KMS-11 (cell line): ENCODE measurements around the gene PTCD2.

Experiments
- H2AFZ ChIP-seq: fragments of 200-600 bp; sonication (generic); 2 replicates; pipeline ENCODE4 v1.6.1; 2016; ENCODE audit warnings: antibody characterized with exemption, mixed run types, low read depth
- H3K27ac ChIP-seq: fragments of 200-600 bp; sonication (generic); 2 replicates; pipeline ENCODE4 v1.6.1; 2016; ENCODE audit warnings: mild to moderate bottlenecking, mixed run types
- H3K27me3 ChIP-seq: fragments of 200-600 bp; sonication (generic); 2 replicates; pipeline ENCODE4 v1.6.1; 2017; ENCODE audit warnings: mild to moderate bottlenecking, low read depth, mixed run types, moderate library complexity; ENCODE audit not compliant: insufficient read depth
- H3K36me3 ChIP-seq: fragments of 200-600 bp; sonication (generic); 2 replicates; pipeline ENCODE4 v1.6.1; 2017; ENCODE audit warnings: mild to moderate bottlenecking, mixed run types; ENCODE audit not compliant: insufficient read depth
- H3K4me1 ChIP-seq: fragments of 200-600 bp; sonication (generic); 2 replicates; pipeline ENCODE4 v1.6.1; 2016; ENCODE audit warnings: mild to moderate bottlenecking, low read depth, mixed run types; ENCODE audit not compliant: poor library complexity, severe bottlenecking
- H3K4me2 ChIP-seq: fragments of 200-600 bp; sonication (generic); 2 replicates; pipeline ENCODE4 v1.7.0; 2016; ENCODE audit warnings: mild to moderate bottlenecking, mixed run types
- H3K4me3 ChIP-seq: fragments of 200-600 bp; sonication (generic); IDR thresholded peaks from 2 replicates; pipeline ENCODE4 v1.6.1; 2017; ENCODE audit warnings: low read depth, low read length, mixed read lengths; ENCODE audit not compliant: insufficient read depth
- H3K79me2 ChIP-seq: fragments of 200-600 bp; sonication (generic); 2 replicates; pipeline ENCODE4 v1.6.1; 2016; ENCODE audit warnings: low read depth, mixed run types; ENCODE audit not compliant: insufficient read depth
- H3K9ac ChIP-seq: fragments of 200-600 bp; sonication (generic); 2 replicates; pipeline ENCODE4 v1.6.1; 2016; ENCODE audit warnings: mild to moderate bottlenecking, mixed run types
- H4K20me1 ChIP-seq: fragments of 200-600 bp; sonication (generic); 2 replicates; pipeline ENCODE4 v1.6.1; 2016; ENCODE audit warnings: mild to moderate bottlenecking, mixed run types; ENCODE audit not compliant: insufficient read depth
- CTCF ChIP-seq: fragments of 200-600 bp; sonication (generic); conservative IDR thresholded peaks from 2 replicates; pipeline ENCODE4 v1.6.1; 2017; ENCODE audit warnings: low read depth, mild to moderate bottlenecking, antibody characterized with exemption, low read length, moderate library complexity, mixed read lengths

PTCD2 gene

GRCh38 chr5:72376381-72376780 is 56.2 kb downstream of the PTCD2 start:
- no peak overlapping the region for H2AFZ ChIP-seq
- H3K4me3 ChIP-seq: no peak overlapping the region
- no peaks in the 10 kb centered on the region for H3K4me1 ChIP-seq
- no peak for TF ChIP-seq CTCF
- H3K79me2 ChIP-seq: no peaks in the 10 kb centered on the region
- H3K27ac ChIP-seq: no peak overlapping the region
- H3K9ac ChIP-seq: no peak overlapping the region
- no peaks in the 10 kb centered on the region for H3K27me3 ChIP-seq
- H3K4me2 ChIP-seq: no peak overlapping the region
- H4K20me1 ChIP-seq: no peaks in the 10 kb centered on the region
- H3K36me3 ChIP-seq: no peaks in the 10 kb centered on the region

DNA sequence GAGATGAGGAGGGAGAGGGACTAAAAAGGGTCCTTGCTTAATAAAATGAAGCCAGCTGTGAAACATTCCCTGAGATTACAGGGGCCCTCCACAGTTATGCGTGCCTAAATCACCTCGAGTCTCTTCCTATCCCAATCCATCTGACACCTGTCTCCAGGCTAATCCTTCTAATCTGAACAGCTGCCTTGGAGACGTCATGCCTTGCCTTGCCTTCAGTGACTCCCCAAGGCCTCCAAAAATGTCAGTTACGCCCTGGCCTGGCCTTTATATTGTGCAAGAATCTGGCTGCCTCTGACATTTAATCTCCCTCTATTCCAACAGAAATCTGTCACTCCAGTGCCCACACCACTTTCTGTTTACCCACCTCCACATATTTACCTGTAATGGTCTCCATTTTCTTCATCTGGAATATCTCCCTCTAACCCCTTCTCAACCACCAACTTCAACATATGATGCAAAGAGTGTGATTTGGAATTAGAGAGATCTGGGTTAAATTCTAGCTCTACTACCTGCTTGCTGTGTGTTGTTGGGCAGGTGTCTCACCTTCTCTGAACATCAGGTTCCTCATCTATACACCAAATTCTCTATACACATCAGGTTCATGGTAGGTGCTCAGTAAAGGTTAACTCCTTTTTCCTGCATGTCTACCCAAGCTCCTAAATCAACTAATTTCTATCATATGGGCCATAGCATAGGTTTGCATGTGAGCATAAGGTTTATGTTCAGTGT is 57.9 kb downstream of the PTCD2 start:
- Histone ChIP-seq H3K27me3 (no peaks in the 10 kb centered on the region), H3K4me3 (no peak overlapping the region), H3K4me2 (no peak overlapping the region), H2AFZ (no peak overlapping the region), H3K79me2 (no peaks in the 10 kb centered on the region), H4K20me1 (no peaks in the 10 kb centered on the region), H3K27ac (no peak overlapping the region), H3K9ac (no peak overlapping the region), H3K4me1 (no peaks in the 10 kb centered on the region), H3K36me3 (no peaks in the 10 kb centered on the region)
- no peak for TF ChIP-seq CTCF

GRCh38 chr5:72378639-72379289 is 58.6 kb downstream of the PTCD2 start:
- Histone ChIP-seq H4K20me1 (no peaks in the 10 kb centered on the region), H3K27ac (no peak overlapping the region), H3K4me2 (no peak overlapping the region), H2AFZ (no peak overlapping the region), H3K4me3 (no peak overlapping the region), H3K79me2 (no peaks in the 10 kb centered on the region), H3K9ac (no peak overlapping the region), H3K4me1 (no peaks in the 10 kb centered on the region), H3K36me3 (no peaks in the 10 kb centered on the region), H3K27me3 (no peaks in the 10 kb centered on the region)
- TF ChIP-seq CTCF: no peak

DNA sequence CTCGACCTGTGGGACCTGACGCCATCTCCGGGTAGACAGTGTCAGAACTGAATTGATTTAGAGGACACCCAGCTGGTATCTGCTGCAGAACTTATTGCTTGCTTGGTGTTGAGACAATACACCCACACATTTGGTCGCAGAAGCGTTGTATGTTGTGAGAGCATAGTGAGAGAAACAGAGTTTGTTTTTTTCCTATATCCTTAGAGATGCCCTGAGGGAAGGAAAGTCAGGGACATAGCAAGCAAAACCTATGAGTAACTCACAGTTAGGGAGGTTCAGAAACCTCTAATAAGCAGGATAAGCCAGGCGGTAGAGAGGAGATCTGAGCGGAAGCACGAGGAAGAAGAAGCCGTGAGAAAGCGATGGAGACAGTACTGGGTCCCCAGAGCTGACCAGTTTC is 59.8 kb downstream of the PTCD2 start:
- Histone ChIP-seq H3K9ac (no peak overlapping the region), H4K20me1 (no peaks in the 10 kb centered on the region), H2AFZ (no peak overlapping the region), H3K27me3 (no peaks in the 10 kb centered on the region), H3K4me2 (no peak overlapping the region), H3K4me1 (no peaks in the 10 kb centered on the region), H3K79me2 (no peaks in the 10 kb centered on the region), H3K27ac (no peak overlapping the region), H3K36me3 (no peaks in the 10 kb centered on the region), H3K4me3 (no peak overlapping the region)
- no peak for TF ChIP-seq CTCF
